BLaER1 treated with 17β-estradiol and CSF1 and Interleukin-3, amounts not matched to agents 10 nM and 100 nM (cell line): ENCODE measurements around the gene FAR2.

Experiments
- H3K27ac ChIP-seq, 11 experiments: shearing (Covaris generic); formaldehyde crosslinking; 2 replicates each; pipeline ENCODE4 v1.8.1; 2022
- H3K27me3 ChIP-seq, 11 experiments: shearing (Covaris generic); formaldehyde crosslinking; 2 replicates each; pipeline ENCODE4 v1.8.1; 2022
- H3K36me3 ChIP-seq, 11 experiments: shearing (Covaris generic); formaldehyde crosslinking; 2 replicates each; pipeline ENCODE4 v1.8.1; 2022
- H3K4me1 ChIP-seq, 10 experiments: shearing (Covaris generic); formaldehyde crosslinking; 2 replicates each; pipeline ENCODE4 v1.8.1; 2022
- H3K4me2 ChIP-seq, 11 experiments: shearing (Covaris generic); formaldehyde crosslinking; 2 replicates each; pipeline ENCODE4 v1.8.1; 2022
- H3K4me3 ChIP-seq, 10 experiments: shearing (Covaris generic); formaldehyde crosslinking; 2 replicates each; pipeline ENCODE4 v1.8.1; 2022
- H3K9ac ChIP-seq, 11 experiments: shearing (Covaris generic); formaldehyde crosslinking; 2 replicates each; pipeline ENCODE4 v1.8.1; 2022
- H3K9me3 ChIP-seq, 11 experiments: shearing (Covaris generic); formaldehyde crosslinking; replicated peaks in 1 of 11; 2 replicates each; pipeline ENCODE4 v1.8.1; 2022
- H4K20me1 ChIP-seq, 11 experiments: shearing (Covaris generic); formaldehyde crosslinking; 2 replicates each; pipeline ENCODE4 v1.8.1; 2022
- Cebpa-rat ChIP-seq, 11 experiments: shearing (Covaris generic); IDR thresholded peaks; 2 replicates each; pipeline ENCODE4 v1.8.1; 2022

The FAR2 gene

GRCh38 chr12:29148911-29149690, at the start of gene FAR2:
TSS of gene FAR2 (plus strand) at chr12:29149278. CDS start at chr12:29270450, 121,172 bp downstream.
- Histone ChIP-seq H3K9me3 (peaks cover 11 to 22% (median 17%) of the 10 kb centered on the region in 11 experiments; a peak in 14 of 22 replicates), H3K9ac (peak within 1 kb of the TSS; percentile 76 to 92 (median 90)), H3K4me2 (peak within 1 kb of the TSS; percentile 87 to 98 (median 94)), H3K27ac (peak within 1 kb of the TSS; percentile 15 to 95 (median 90); a peak in 20 of 22 replicates), H4K20me1 (0 out of 22 replicates have a peak, but pooled peaks cover 0 to 6% (median 0%) of the 10 kb centered on the region in 11 experiments), H3K36me3 (no peaks in the 10 kb centered on the region), H3K4me3 (peak within 1 kb of the TSS; percentile 68 to 85 (median 76)), H3K4me1 (peaks cover 39 to 57% (median 53%) of the 10 kb centered on the region in 10 experiments), H3K27me3 (peaks cover 0 to 85% (median 0%) of the 10 kb centered on the region in 11 experiments; a peak in 6 of 22 replicates)
- no peak for TF ChIP-seq Cebpa-rat (IDR thresholded peaks at IDR 0.05)

GRCh38 chr12:29102741-29103140, 46.3 kb upstream of the FAR2 start:
- H3K27ac ChIP-seq = peak overlapping the region in 4 of 11 experiments; percentile 54 to 67 (median 59); a peak in 7 of 22 replicates
- no peak for TF ChIP-seq Cebpa-rat (IDR thresholded peaks at IDR 0.05)
- peaks cover 14 to 27% (median 22%) of the 10 kb centered on the region in 10 experiments for H3K4me1 ChIP-seq
- H3K4me3 ChIP-seq = no peak overlapping the region
- H3K9me3 ChIP-seq = peaks cover 0 to 21% (median 3%) of the 10 kb centered on the region in 11 experiments; a peak in 12 of 22 replicates
- H4K20me1 ChIP-seq = no peaks in the 10 kb centered on the region
- peak overlapping the region in 10 of 11 experiments; percentile 29 to 83 (median 74); a peak in 15 of 22 replicates for H3K4me2 ChIP-seq
- peaks cover 0 to 78% (median 0%) of the 10 kb centered on the region in 11 experiments; a peak in 5 of 22 replicates for H3K27me3 ChIP-seq
- no peaks in the 10 kb centered on the region for H3K36me3 ChIP-seq
- H3K9ac ChIP-seq = no peak overlapping the region

- Histone ChIP-seq H4K20me1 (no peaks in the 10 kb centered on the region), H3K27ac (peak overlapping the region in 8 of 11 experiments; percentile 19 to 67 (median 55); a peak in 14 of 22 replicates), H3K9me3 (peaks cover 0 to 23% (median 0%) of the 10 kb centered on the region in 11 experiments; a peak in 7 of 22 replicates), H3K9ac (no peak overlapping the region), H3K4me2 (peak overlapping the region; percentile 57 to 83 (median 75)), H3K4me1 (peaks cover 14 to 27% (median 22%) of the 10 kb centered on the region in 10 experiments), H3K36me3 (no peaks in the 10 kb centered on the region), H3K4me3 (peak overlapping the region in 4 of 10 experiments; percentile 16 to 30 (median 20); a peak in 4 of 20 replicates), H3K27me3 (peaks cover 0 to 87% (median 0%) of the 10 kb centered on the region in 11 experiments; a peak in 7 of 22 replicates)
- no peak for TF ChIP-seq Cebpa-rat (IDR thresholded peaks at IDR 0.05)
Measured at GRCh38 chr12:29103539-29103974, 45.5 kb upstream of the FAR2 start.

- H3K4me2 ChIP-seq = peak overlapping the region in 9 of 11 experiments; percentile 60 to 83 (median 75); a peak in 16 of 22 replicates
- H3K27ac ChIP-seq = peak overlapping the region in 4 of 11 experiments; percentile 54 to 67 (median 58); a peak in 6 of 22 replicates
- H3K36me3 ChIP-seq = no peaks in the 10 kb centered on the region
- H3K27me3 ChIP-seq = peaks cover 0 to 93% (median 0%) of the 10 kb centered on the region in 11 experiments; a peak in 7 of 22 replicates
- H4K20me1 ChIP-seq = no peaks in the 10 kb centered on the region
- H3K4me1 ChIP-seq = peaks cover 14 to 27% (median 22%) of the 10 kb centered on the region in 10 experiments
- no peak overlapping the region for H3K4me3 ChIP-seq
- peaks cover 0 to 23% (median 4%) of the 10 kb centered on the region in 11 experiments; a peak in 9 of 22 replicates for H3K9me3 ChIP-seq
- TF ChIP-seq Cebpa-rat (IDR thresholded peaks at IDR 0.05) = no peak
- no peak overlapping the region for H3K9ac ChIP-seq
Measured at GRCh38 chr12:29104516-29104915, 44.6 kb upstream of the FAR2 start.

GRCh38 chr12:29110506-29111442, 38.3 kb upstream of the FAR2 start:
- Histone ChIP-seq H3K9me3 (peaks cover 22 to 82% (median 32%) of the 10 kb centered on the region in 11 experiments), H3K4me2 (no peak overlapping the region), H3K4me3 (no peak overlapping the region), H4K20me1 (no peaks in the 10 kb centered on the region), H3K36me3 (no peaks in the 10 kb centered on the region), H3K27ac (no peak overlapping the region), H3K27me3 (peaks cover 0 to 95% (median 0%) of the 10 kb centered on the region in 11 experiments; a peak in 7 of 22 replicates), H3K9ac (no peak overlapping the region), H3K4me1 (no peaks in the 10 kb centered on the region)
- TF ChIP-seq Cebpa-rat (IDR thresholded peaks at IDR 0.05) = no peak

- H3K4me3 ChIP-seq = no peak overlapping the region
- H4K20me1 ChIP-seq = no peaks in the 10 kb centered on the region
- no peaks in the 10 kb centered on the region for H3K4me1 ChIP-seq
- TF ChIP-seq Cebpa-rat (IDR thresholded peaks at IDR 0.05) = no peak
- H3K36me3 ChIP-seq = no peaks in the 10 kb centered on the region
- H3K27ac ChIP-seq = no peak overlapping the region
- peaks cover 0 to 96% (median 0%) of the 10 kb centered on the region in 11 experiments; a peak in 7 of 22 replicates for H3K27me3 ChIP-seq
- H3K9me3 ChIP-seq = peaks cover 22 to 80% (median 32%) of the 10 kb centered on the region in 11 experiments
- no peak overlapping the region for H3K4me2 ChIP-seq
- H3K9ac ChIP-seq = no peak overlapping the region
Measured at GRCh38 chr12:29113101-29113500, 36.0 kb upstream of the FAR2 start.

GRCh38 chr12:29116414-29116813, 32.7 kb upstream of the FAR2 start:
- H3K27ac ChIP-seq = no peak overlapping the region
- H3K9ac ChIP-seq = no peak overlapping the region
- H3K36me3 ChIP-seq = no peaks in the 10 kb centered on the region
- H3K9me3 ChIP-seq = peaks cover 18 to 80% (median 24%) of the 10 kb centered on the region in 11 experiments
- no peak overlapping the region for H3K4me3 ChIP-seq
- no peak overlapping the region for H3K4me2 ChIP-seq
- H3K4me1 ChIP-seq = no peaks in the 10 kb centered on the region
- TF ChIP-seq Cebpa-rat (IDR thresholded peaks at IDR 0.05) = no peak
- peaks cover 0 to 99% (median 0%) of the 10 kb centered on the region in 11 experiments; a peak in 6 of 22 replicates for H3K27me3 ChIP-seq
- no peaks in the 10 kb centered on the region for H4K20me1 ChIP-seq

GRCh38 chr12:29131539-29131938, 17.5 kb upstream of the FAR2 start:
- peaks cover 0 to 54% (median 0%) of the 10 kb centered on the region in 11 experiments; a peak in 4 of 22 replicates for H3K27me3 ChIP-seq
- no peak overlapping the region for H3K27ac ChIP-seq
- peaks cover 0 to 14% (median 6%) of the 10 kb centered on the region in 11 experiments; a peak in 9 of 22 replicates for H3K9me3 ChIP-seq
- H3K4me1 ChIP-seq = peaks cover 0 to 4% (median 0%) of the 10 kb centered on the region in 10 experiments; a peak in 1 of 20 replicates
- H3K4me3 ChIP-seq = no peak overlapping the region
- H3K36me3 ChIP-seq = no peaks in the 10 kb centered on the region
- H3K9ac ChIP-seq = no peak overlapping the region
- H3K4me2 ChIP-seq = no peak overlapping the region; a peak in 1 of 22 replicates
- TF ChIP-seq Cebpa-rat (IDR thresholded peaks at IDR 0.05) = no peak
- H4K20me1 ChIP-seq = no peaks in the 10 kb centered on the region
